CD8-positive, alpha-beta memory T cell (primary cell): ENCODE results near the gene C1orf198. TPM values are rescaled to one million over a fixed set of nuclear protein-coding genes. Genes with fewer than 3 reads are reported as not detected.

ENCODE experiments used
- CTCF ChIA-PET: fragments of 350-600 bp; sonication (Branson Sonifier 250); formaldehyde crosslinking; loops from one replicate; lab custom pipeline; 2021; ENCODE audit warnings: antibody characterized with exemption; lab: Charles Lee
- POLR2A ChIA-PET: fragments of 350-600 bp; sonication (Branson Sonifier 250); formaldehyde crosslinking; loops from one replicate; lab custom pipeline; 2021; ENCODE audit warnings: antibody characterized with exemption; lab: Charles Lee
- DNase-seq, 5 donors: peaks; one replicate each; pipeline versions ENCODE4 v3.0.0 to v3.0.0-alpha.2; 2020 to 2022; ENCODE audit warnings: mixed read lengths in 1 of 5
- H3K27ac ChIP-seq: one replicate; pipeline ENCODE4 v1.7.0; 2013; ENCODE audit warnings: low read depth, mild to moderate bottlenecking, low read length, moderate library complexity
- H3K27me3 ChIP-seq: 2 replicates; pipeline ENCODE4 v1.7.0; 2013; ENCODE audit warnings: low read length, mild to moderate bottlenecking; ENCODE audit not compliant: insufficient read depth, poor library complexity, severe bottlenecking
- H3K36me3 ChIP-seq: 2 replicates; pipeline ENCODE4 v1.7.0; 2013; ENCODE audit warnings: mild to moderate bottlenecking, low read length, moderate library complexity; ENCODE audit not compliant: insufficient read depth
- H3K4me1 ChIP-seq: 2 replicates; pipeline ENCODE4 v1.7.0; 2013; ENCODE audit warnings: mild to moderate bottlenecking, low read length, moderate library complexity; ENCODE audit not compliant: insufficient read depth
- H3K4me3 ChIP-seq: 2 replicates; pipeline ENCODE4 v1.7.0; 2013; ENCODE audit warnings: mild to moderate bottlenecking, low read length
- H3K9me3 ChIP-seq: 2 replicates; pipeline ENCODE4 v1.7.0; 2013; ENCODE audit warnings: mild to moderate bottlenecking, low read length
- H3K27ac Mint-ChIP-seq, 8 donors: one replicate each; pipeline ENCODE4 v1.8.0; 2020 to 2021; ENCODE audit warnings: mixed read lengths in 8 of 8, mild to moderate bottlenecking in 6 of 8, inconsistent platforms in 3 of 8, moderate library complexity in 3 of 8
- H3K27me3 Mint-ChIP-seq, 2 donors: one replicate each; pipeline ENCODE4 v1.8.0; 2020 to 2021; ENCODE audit warnings: mixed read lengths in 2 of 2, mild to moderate bottlenecking in 1 of 2, moderate library complexity in 1 of 2
- H3K36me3 Mint-ChIP-seq, 3 donors: one replicate each; pipeline ENCODE4 v1.8.0; 2020 to 2021; ENCODE audit warnings: mixed read lengths in 3 of 3, inconsistent platforms in 1 of 3, mild to moderate bottlenecking in 1 of 3
- H3K4me1 Mint-ChIP-seq, 3 donors: one replicate each; pipeline ENCODE4 v1.8.0; 2020 to 2021; ENCODE audit warnings: mixed read lengths in 3 of 3, inconsistent platforms in 1 of 3, mild to moderate bottlenecking in 1 of 3
- H3K4me3 Mint-ChIP-seq, 7 donors: one replicate each; pipeline ENCODE4 v1.8.0; 2020 to 2021; ENCODE audit warnings: mixed read lengths in 7 of 7, mild to moderate bottlenecking in 6 of 7, moderate library complexity in 4 of 7, inconsistent platforms in 2 of 7
- H3K9me3 Mint-ChIP-seq, 5 donors: one replicate each; pipeline ENCODE4 v1.8.0; 2020 to 2022; ENCODE audit warnings: mixed read lengths in 5 of 5, mild to moderate bottlenecking in 3 of 5, moderate library complexity in 2 of 5, inconsistent platforms in 1 of 5
- polyA plus RNA-seq: library from polyadenylated mRNA; unstranded; fragments of 300-500 nt; fragmentation: Illumina TruSeq; gene quantifications from one replicate; pipeline ENCODE4 v1.2.3, GENCODE V29; 2021
- total RNA-seq, 2 experiments: library from RNA; stranded (reverse); gene quantifications; one replicate each; pipeline ENCODE4 v1.2.3, GENCODE V29; 2021

Gene C1orf198
- total and polyA plus RNA-seq, 3 experiments from 2014 or later = 5.7 to 7.2 (median 5.9) TPM

DNA sequence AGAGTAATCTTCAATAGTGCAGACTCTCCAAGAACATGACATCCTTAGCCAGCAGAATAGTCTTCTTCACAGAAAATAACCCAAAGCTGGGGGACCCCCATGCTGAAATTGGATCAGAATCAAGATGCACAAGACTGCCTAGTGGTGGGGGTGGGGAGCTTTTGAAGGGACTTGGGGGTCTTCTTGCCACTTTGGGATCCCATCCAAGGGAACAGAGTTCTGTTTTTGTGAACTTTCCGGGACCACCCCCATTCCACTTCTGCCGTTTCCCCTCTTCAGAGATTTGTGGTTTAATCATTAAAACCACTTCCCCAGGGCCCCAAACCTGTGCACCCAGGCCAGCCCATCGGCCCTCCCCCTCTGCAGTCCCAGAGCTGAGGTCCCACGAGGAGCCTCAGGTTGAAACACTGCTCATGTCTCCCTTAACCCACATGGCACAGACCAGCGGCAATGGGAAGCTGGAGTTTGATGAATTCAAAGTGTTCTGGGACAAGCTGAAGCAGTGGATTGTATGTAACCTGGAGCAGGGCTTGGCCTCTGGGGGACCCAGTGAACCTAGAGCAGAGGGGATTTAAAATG is 76.2 kb downstream of the C1orf198 start:
- no peaks in the 10 kb centered on the region for H3K9me3 ChIP-seq
- POLR2A ChIA-PET = no interaction called here
- Mint-ChIP-seq H3K36me3 (no peaks in the 10 kb centered on the region), H3K27me3 (peaks cover 11 to 27% of the 10 kb centered on the region in 2 donors), H3K4me3 (no peak overlapping the region), H3K4me1 (peaks cover 0 to 4% (median 0%) of the 10 kb centered on the region in 3 donors), H3K27ac (no peak overlapping the region), H3K9me3 (no peaks in the 10 kb centered on the region)
- H3K4me1 ChIP-seq = no peaks in the 10 kb centered on the region
- CTCF ChIA-PET = no interaction called here
- no peak overlapping the region for H3K27ac ChIP-seq
- H3K4me3 ChIP-seq = no peak overlapping the region
- DNase-seq = no peak
- no peaks in the 10 kb centered on the region for H3K36me3 ChIP-seq
- H3K27me3 ChIP-seq = peaks cover 5% of the 10 kb centered on the region

DNA sequence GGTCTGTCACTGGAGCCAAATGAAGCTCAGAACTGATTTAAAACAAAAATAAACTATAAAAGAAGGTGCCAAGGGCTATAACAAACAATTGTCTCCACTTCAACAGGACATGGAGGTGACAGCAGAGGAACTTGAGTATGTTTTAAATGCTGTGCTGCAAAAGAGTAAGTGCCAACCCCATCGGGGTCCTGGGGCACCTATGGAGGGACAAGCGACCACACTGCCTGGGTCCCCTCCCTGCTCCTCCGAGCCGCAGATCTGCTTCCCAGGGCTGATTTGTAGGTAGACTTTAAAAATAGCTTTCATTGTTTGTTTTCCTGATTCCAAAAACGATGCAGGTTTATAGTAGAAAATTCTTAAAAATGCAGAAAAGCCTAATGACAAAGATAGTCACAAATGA is 78.3 kb downstream of the C1orf198 start:
- peaks cover 9 to 16% of the 10 kb centered on the region in 2 donors for H3K27me3 Mint-ChIP-seq
- no peak overlapping the region for H3K4me3 Mint-ChIP-seq
- H3K9me3 Mint-ChIP-seq = no peaks in the 10 kb centered on the region
- no peaks in the 10 kb centered on the region for H3K36me3 Mint-ChIP-seq
- ChIA-PET CTCF (no interaction called here), POLR2A (no interaction called here)
- Histone ChIP-seq H3K27me3 (peaks cover 5% of the 10 kb centered on the region), H3K4me3 (no peak overlapping the region), H3K36me3 (no peaks in the 10 kb centered on the region), H3K4me1 (no peaks in the 10 kb centered on the region), H3K9me3 (no peaks in the 10 kb centered on the region), H3K27ac (no peak overlapping the region)
- peaks cover 0 to 4% (median 0%) of the 10 kb centered on the region in 3 donors for H3K4me1 Mint-ChIP-seq
- no peak for DNase-seq
- H3K27ac Mint-ChIP-seq = no peak overlapping the region

DNA sequence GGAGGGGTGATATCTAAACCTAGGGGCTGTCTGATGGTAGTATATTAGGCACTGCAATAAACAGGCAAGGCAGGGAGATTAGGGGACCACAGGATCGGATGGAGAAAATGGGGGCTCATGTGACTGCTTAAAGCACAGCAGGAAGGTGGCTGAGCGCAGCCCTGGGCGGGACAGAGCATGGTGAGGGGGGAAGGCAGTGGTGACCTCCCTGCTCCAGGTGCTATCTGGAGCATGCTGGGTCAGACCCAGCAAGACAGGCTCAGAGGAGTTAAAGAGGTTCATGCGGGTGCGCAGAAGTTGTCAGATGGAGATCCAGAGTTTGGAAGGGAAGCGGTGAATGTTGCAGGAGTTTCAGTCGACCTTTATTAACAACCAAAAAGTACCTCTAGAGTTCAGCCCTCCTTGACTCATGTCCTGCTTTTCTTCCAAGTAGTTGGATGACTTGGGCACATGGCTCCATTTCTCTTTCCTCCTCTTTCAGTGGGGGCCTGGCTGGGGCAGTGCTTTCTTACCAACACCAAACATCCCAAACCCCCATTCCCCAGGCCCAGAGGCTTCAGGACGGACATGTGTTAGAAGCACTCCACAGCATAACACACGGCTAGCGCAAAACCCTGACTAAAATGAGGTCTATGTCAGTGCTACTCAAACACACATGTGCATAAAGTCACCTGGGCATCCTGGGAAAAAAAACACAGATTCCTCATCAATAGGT is 79.6 kb downstream of the C1orf198 start:
- Mint-ChIP-seq H3K4me3 (no peak overlapping the region), H3K27ac (no peak overlapping the region), H3K27me3 (peaks cover 7 to 16% of the 10 kb centered on the region in 2 donors), H3K36me3 (no peaks in the 10 kb centered on the region), H3K9me3 (no peaks in the 10 kb centered on the region), H3K4me1 (peaks cover 0 to 4% (median 0%) of the 10 kb centered on the region in 3 donors)
- ChIA-PET POLR2A (no interaction called here), CTCF (no interaction called here)
- H3K36me3 ChIP-seq = no peaks in the 10 kb centered on the region
- no peaks in the 10 kb centered on the region for H3K4me1 ChIP-seq
- no peak for DNase-seq
- H3K4me3 ChIP-seq = no peak overlapping the region
- H3K9me3 ChIP-seq = no peaks in the 10 kb centered on the region
- peaks cover 5% of the 10 kb centered on the region for H3K27me3 ChIP-seq
- H3K27ac ChIP-seq = no peak overlapping the region

DNA sequence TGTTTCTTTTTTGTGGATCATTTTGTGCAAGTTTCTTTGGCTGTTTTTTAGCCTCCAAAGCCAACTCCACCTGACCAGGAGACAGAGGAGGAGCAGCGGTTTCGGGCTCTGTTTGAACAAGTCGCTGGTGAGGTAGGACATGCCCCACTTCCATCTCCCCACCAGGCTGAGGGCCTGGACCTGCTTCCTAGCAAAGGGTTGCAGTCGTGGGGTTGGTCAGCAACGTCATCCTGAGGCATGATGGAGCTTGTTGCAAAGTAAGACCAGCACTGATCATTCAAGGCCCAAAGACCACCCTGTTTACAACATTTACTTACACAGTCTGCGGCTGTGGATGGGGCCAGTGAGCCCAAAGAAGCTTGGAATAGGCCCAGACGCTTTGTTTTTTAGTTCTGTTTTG is 80.8 kb downstream of the C1orf198 start:
- no peaks in the 10 kb centered on the region for H3K9me3 Mint-ChIP-seq
- Histone ChIP-seq H3K9me3 (no peaks in the 10 kb centered on the region), H3K4me1 (no peaks in the 10 kb centered on the region), H3K27me3 (peaks cover 1% of the 10 kb centered on the region), H3K27ac (no peak overlapping the region), H3K4me3 (no peak overlapping the region), H3K36me3 (no peaks in the 10 kb centered on the region)
- peaks cover 0 to 3% (median 0%) of the 10 kb centered on the region in 3 donors for H3K4me1 Mint-ChIP-seq
- CTCF ChIA-PET = no interaction called here
- no peak overlapping the region for H3K4me3 Mint-ChIP-seq
- H3K27me3 Mint-ChIP-seq = peaks cover 5 to 9% of the 10 kb centered on the region in 2 donors
- H3K36me3 Mint-ChIP-seq = no peaks in the 10 kb centered on the region
- POLR2A ChIA-PET = no interaction called here
- no peak overlapping the region for H3K27ac Mint-ChIP-seq
- no peak for DNase-seq

Other genes starting within 250 kb of the C1orf198 start
- gene COG2, start 226.0 kb downstream of the C1orf198 start, total RNA-seq = 10 to 100 TPM; 45.0 to 47.5 TPM
- 35.0 TPM for gene COG2, start 226.0 kb downstream of the C1orf198 start, polyA plus RNA-seq
- not detected for gene AGT, start 154.4 kb downstream of the C1orf198 start, total RNA-seq
- not detected for gene AGT, start 154.4 kb downstream of the C1orf198 start, polyA plus RNA-seq
- gene CAPN9, start 121.1 kb downstream of the C1orf198 start, total RNA-seq = not detected
- not detected for gene CAPN9, start 121.1 kb downstream of the C1orf198 start, polyA plus RNA-seq
- gene TTC13, start 110.3 kb upstream of the C1orf198 start, total RNA-seq = 10 to 100 TPM; 21.5 to 24.8 TPM
- 13.1 TPM for gene TTC13, start 110.3 kb upstream of the C1orf198 start, polyA plus RNA-seq
- 10 to 100 TPM; 21.2 to 21.4 TPM for gene ARV1, start 110.6 kb upstream of the C1orf198 start, total RNA-seq
- 27.6 TPM for gene ARV1, start 110.6 kb upstream of the C1orf198 start, polyA plus RNA-seq
- 10 to 100 TPM; 12.1 to 14.8 TPM for gene FAM89A, start 171.7 kb upstream of the C1orf198 start, total RNA-seq
- gene FAM89A, start 171.7 kb upstream of the C1orf198 start, polyA plus RNA-seq = 10.5 TPM